H1 (cell line): ENCODE results near the gene PACS1. TPM values are rescaled to one million over a fixed set of nuclear protein-coding genes. Genes with fewer than 3 reads are reported as not detected.

ENCODE experiments used
- CTCF ChIA-PET: fragments of 300-600 bp; sonication (Branson Sonifier 250); formaldehyde crosslinking; loops from one replicate; lab custom pipeline; 2021; ENCODE audit not compliant: partially characterized antibody; lab: Charles Lee
- POLR2A ChIA-PET: fragments of 300-600 bp; sonication (Branson Sonifier 250); formaldehyde crosslinking; loops from one replicate; lab custom pipeline; 2021; ENCODE audit warnings: inconsistent platforms; ENCODE audit not compliant: partially characterized antibody; lab: Charles Lee
- DNase-seq, 2 experiments: peaks; one replicate each; pipeline versions ENCODE4 v3.0.0 to v3.0.0-alpha.2; 2010 to 2022; ENCODE audit warnings: low spot score in 2 of 2, low read depth in 1 of 2, mixed read lengths in 1 of 2
- FAIRE-seq: peaks from 2 replicates; lab custom pipeline; 2011; peaks lifted over from hg19 to GRCh38; lab: Jason Lieb, UNC
- H2AFZ ChIP-seq: 2 replicates; pipeline ENCODE4 v1.8.1; 2012; ENCODE audit warnings: low read length, inconsistent platforms
- H2AK5ac ChIP-seq: 2 replicates; pipeline ENCODE4 v1.6.1; 2013; ENCODE audit warnings: low read depth, low read length
- H2BK120ac ChIP-seq: replicated peaks from 2 replicates; pipeline ENCODE3; 2013; ENCODE audit warnings: low read depth, low read length, inconsistent platforms
- H2BK12ac ChIP-seq: 2 replicates; pipeline ENCODE4 v1.6.1; 2013; ENCODE audit warnings: low read depth, low read length
- H2BK15ac ChIP-seq: 2 replicates; pipeline ENCODE4 v1.6.1; 2013; ENCODE audit warnings: low read length
- H2BK20ac ChIP-seq: 2 replicates; pipeline ENCODE4 v1.6.1; 2013; ENCODE audit warnings: low read length
- H2BK5ac ChIP-seq: 2 replicates; pipeline ENCODE4 v1.6.1; 2013; ENCODE audit warnings: low read depth, low read length
- H3K14ac ChIP-seq: 2 replicates; pipeline ENCODE4 v1.6.1; 2013; ENCODE audit warnings: inconsistent platforms; ENCODE audit not compliant: insufficient read length
- H3K18ac ChIP-seq: 2 replicates; pipeline ENCODE4 v1.6.1; 2013; ENCODE audit warnings: low read length; ENCODE audit errors: extremely low read depth
- H3K23ac ChIP-seq: 2 replicates; pipeline ENCODE4 v1.6.1; 2013; ENCODE audit warnings: inconsistent platforms; ENCODE audit not compliant: insufficient read length
- H3K23me2 ChIP-seq: 2 replicates; pipeline ENCODE4 v1.6.1; 2013; ENCODE audit warnings: low read depth, low read length
- H3K27ac ChIP-seq: 2 replicates; pipeline ENCODE4 v1.6.1; 2011; ENCODE audit warnings: low read depth, low read length, inconsistent platforms
- H3K27me3 ChIP-seq, 4 experiments: replicated peaks in 1 of 4; 1 replicate in 1 of 4; 2 replicates in 3 of 4; pipeline versions ENCODE4 v1.6.1 to v1.8.1; 2011 to 2013; ENCODE audit warnings: low read length in 3 of 4, mild to moderate bottlenecking in 3 of 4, inconsistent platforms in 2 of 4, mixed read lengths in 2 of 4, moderate library complexity in 1 of 4; ENCODE audit not compliant: control insufficient read depth in 3 of 4, insufficient read depth in 3 of 4; ENCODE audit errors: extremely low read depth in 1 of 4
- H3K36me3 ChIP-seq, 4 experiments: 2 replicates each; pipeline versions ENCODE4 v1.6.1 to v1.8.1; 2011 to 2013; ENCODE audit warnings: mild to moderate bottlenecking in 4 of 4, low read length in 3 of 4, moderate library complexity in 2 of 4, control low read depth in 1 of 4, inconsistent platforms in 1 of 4; ENCODE audit not compliant: insufficient read depth in 4 of 4, control insufficient read depth in 2 of 4
- H3K4ac ChIP-seq: replicated peaks from 2 replicates; pipeline ENCODE3; 2013; ENCODE audit warnings: low read length, low read depth, mixed read lengths, inconsistent platforms; ENCODE audit not compliant: insufficient read length
- H3K4me1 ChIP-seq, 4 experiments: replicated peaks in 1 of 4; 1 replicate in 1 of 4; 2 replicates in 3 of 4; pipeline versions ENCODE4 v1.6.1 to v1.8.1; 2011 to 2013; ENCODE audit warnings: low read length in 3 of 4, inconsistent platforms in 2 of 4, mixed read lengths in 1 of 4; ENCODE audit not compliant: insufficient read depth in 4 of 4, control insufficient read depth in 3 of 4
- H3K4me2 ChIP-seq, 2 experiments: 2 replicates each; pipeline versions ENCODE4 v1.6.1 to v1.8.1; 2011 to 2013; ENCODE audit warnings: low read depth in 2 of 2, low read length in 2 of 2, control low read depth in 1 of 2, inconsistent platforms in 1 of 2, mild to moderate bottlenecking in 1 of 2; ENCODE audit not compliant: insufficient read depth in 1 of 2
- H3K4me3 ChIP-seq, 4 experiments: fragments of 200-600, 300-600 bp in 1 of 4; sonication (generic), shearing (Covaris generic), sonication (Bioruptor Twin) in 1 of 4; 2 replicates each; pipeline versions ENCODE4 v1.5.1 to v1.8.1; 2011 to 2016; ENCODE audit warnings: low read length in 4 of 4, low read depth in 3 of 4, control low read depth in 2 of 4, inconsistent platforms in 2 of 4, mild to moderate bottlenecking in 2 of 4, mixed read lengths in 1 of 4, moderate library complexity in 1 of 4; ENCODE audit not compliant: insufficient read depth in 2 of 4; ENCODE audit errors: extremely low read depth in 1 of 4
- H3K56ac ChIP-seq: replicated peaks from 2 replicates; pipeline ENCODE3; 2013; ENCODE audit warnings: low read depth, mild to moderate bottlenecking, mixed read lengths, low read length, inconsistent platforms; ENCODE audit not compliant: insufficient read length
- H3K79me1 ChIP-seq: 2 replicates; pipeline ENCODE4 v1.6.1; 2013; ENCODE audit warnings: low read depth, low read length, control low read depth
- H3K79me2 ChIP-seq, 2 experiments: 2 replicates each; pipeline versions ENCODE4 v1.6.1 to v1.8.1; 2012 to 2013; ENCODE audit warnings: low read length in 2 of 2, mild to moderate bottlenecking in 2 of 2, inconsistent platforms in 1 of 2; ENCODE audit not compliant: insufficient read depth in 2 of 2, control insufficient read depth in 1 of 2
- H3K9ac ChIP-seq, 4 experiments: replicated peaks in 1 of 4; 1 replicate in 1 of 4; 2 replicates in 3 of 4; pipeline versions ENCODE4 v1.6.1 to v1.8.1; 2011 to 2013; ENCODE audit warnings: low read depth in 3 of 4, low read length in 3 of 4, control low read depth in 2 of 4, mild to moderate bottlenecking in 2 of 4, moderate library complexity in 2 of 4, inconsistent platforms in 1 of 4; ENCODE audit errors: extremely low read depth in 1 of 4
- H3K9me3 ChIP-seq, 2 experiments: 2 replicates each; pipeline versions ENCODE4 v1.6.1 to v1.8.1; 2012 to 2013; ENCODE audit warnings: mild to moderate bottlenecking in 2 of 2, moderate library complexity in 2 of 2, control low read depth in 1 of 2, inconsistent platforms in 1 of 2, low read depth in 1 of 2, low read length in 1 of 2, mixed read lengths in 1 of 2; ENCODE audit not compliant: insufficient read depth in 2 of 2
- H4K20me1 ChIP-seq, 2 experiments: replicated peaks in 1 of 2; 2 replicates each; pipeline versions ENCODE3 to v1.8.1; 2011 to 2013; ENCODE audit warnings: inconsistent platforms in 2 of 2, low read length in 2 of 2, mild to moderate bottlenecking in 1 of 2; ENCODE audit not compliant: insufficient read depth in 2 of 2, control insufficient read depth in 1 of 2
- H4K5ac ChIP-seq: 2 replicates; pipeline ENCODE4 v1.6.1; 2013; ENCODE audit warnings: low read length, low read depth, mixed read lengths, inconsistent platforms; ENCODE audit not compliant: insufficient read length
- H4K8ac ChIP-seq: 2 replicates; pipeline ENCODE4 v1.8.0; 2013; ENCODE audit warnings: mild to moderate bottlenecking, moderate library complexity, low read length, inconsistent platforms; ENCODE audit not compliant: insufficient read depth; ENCODE audit errors: extremely low read depth
- H4K91ac ChIP-seq: replicated peaks from 2 replicates; pipeline ENCODE3; 2013; ENCODE audit warnings: low read length, mixed read lengths, inconsistent platforms; ENCODE audit not compliant: insufficient read length
- BCL11A ChIP-seq, 2 experiments: IDR thresholded peaks; one replicate each; pipeline ENCODE4 v1.6.1; 2011; ENCODE audit warnings: low read depth in 2 of 2, low read length in 2 of 2, mild to moderate bottlenecking in 2 of 2
- CBX8 ChIP-seq: fragments of 300-800, 300-1000 bp; sonication (generic); IDR thresholded peaks from 2 replicates; pipeline ENCODE4 v1.7.1; 2016; ENCODE audit warnings: low read depth, low read length, borderline replicate concordance
- CEBPB ChIP-seq: IDR thresholded peaks from 2 replicates; pipeline ENCODE4 v1.6.1; 2012; ENCODE audit warnings: low read depth, low read length
- E2F6 ChIP-seq: IDR thresholded peaks from 2 replicates; pipeline ENCODE4 v1.6.1; 2012; ENCODE audit warnings: inconsistent platforms
- EZH2 ChIP-seq: fragments of 200-600 bp; sonication (generic); IDR thresholded peaks from 2 replicates; pipeline ENCODE4 v1.7.1; 2012; ENCODE audit warnings: low read depth, mild to moderate bottlenecking, moderate library complexity, low read length, inconsistent platforms; ENCODE audit not compliant: severe bottlenecking
- PHF8 ChIP-seq: fragments of 200-600 bp; sonication (generic); conservative IDR thresholded peaks from 2 replicates; pipeline ENCODE4 v1.7.1; 2012; ENCODE audit warnings: low read depth, mild to moderate bottlenecking, inconsistent platforms, low read length, moderate library complexity
- POLR2A ChIP-seq, 2 experiments: IDR thresholded peaks; 1 replicate in 1 of 2; 2 replicates in 1 of 2; pipeline ENCODE4 v1.6.1; 2011; ENCODE audit warnings: low read depth in 2 of 2, low read length in 2 of 2, mild to moderate bottlenecking in 2 of 2; ENCODE audit errors: control extremely low read depth in 1 of 2
- RNF2 ChIP-seq: fragments of 200-900, 300-1000 bp; sonication (generic); IDR thresholded peaks from 2 replicates; pipeline ENCODE4 v1.7.1; 2016; ENCODE audit warnings: borderline replicate concordance, low read depth, mild to moderate bottlenecking, antibody characterized with exemption, low read length; ENCODE audit not compliant: poor library complexity, severe bottlenecking; ENCODE audit errors: missing control alignments
- SIX5 ChIP-seq: IDR thresholded peaks from 2 replicates; pipeline ENCODE4 v1.6.1; 2011; ENCODE audit warnings: mild to moderate bottlenecking, low read depth, low read length
- SP1 ChIP-seq: IDR thresholded peaks from 2 replicates; pipeline ENCODE4 v1.6.1; 2011; ENCODE audit warnings: low read depth, low read length
- SP2 ChIP-seq: IDR thresholded peaks from 2 replicates; pipeline ENCODE4 v1.6.1; 2012; ENCODE audit warnings: mild to moderate bottlenecking, low read length, inconsistent platforms
- WGBS, 2 experiments: shearing (Covaris generic) in 1 of 2; methylation state at CpG; one replicate each; pipeline versions ENCODE4 v1.1.6 to v1.1.7; 2013 to 2015; ENCODE audit warnings: low lambda C conversion rate in 2 of 2, mixed read lengths in 2 of 2, inconsistent platforms in 1 of 2, low coverage in 1 of 2, missing lambda C conversion rate in 1 of 2; ENCODE audit not compliant: insufficient replicate concordance in 2 of 2, insufficient coverage in 1 of 2, insufficient read length in 1 of 2; ENCODE audit errors: extremely low coverage in 1 of 2, missing lambda C conversion rate in 1 of 2; 5-methylcytosine and 5-hydroxymethylcytosine counted together
- polyA plus RNA-seq, 7 experiments: library from polyadenylated mRNA; depleted of rRNA in 3 of 7; stranded (reverse) in 5 of 7; unstranded in 2 of 7; fragments of >200 nt in 5 of 7; fragments of 200-250 nt in 2 of 7; gene quantifications; 1 replicate in 5 of 7; 2 replicates in 1 of 7; 4 replicates in 1 of 7; pipeline versions ENCODE4 v1.2.1 to v1.2.3, GENCODE V29; 2011 to 2013; ENCODE audit warnings: missing spikeins in 2 of 7, mixed read lengths in 2 of 7
- total RNA-seq: library from RNA; stranded (reverse); fragmentation: NEBNext Ultra II Directional; extraction: Animal tissue kit (Norgen Biotek cat#: 25700); gene quantifications from 2 replicates; pipeline ENCODE4 v1.2.1, GENCODE V29; 2021

The PACS1 gene
- total and polyA plus RNA-seq, 2 of the 8 experiments (the other 6 are each of a cell fraction or from before 2014, with no cell fraction given) = 11.5 to 36.0 TPM

GRCh38 chr11:66274219-66274618 lies 204.1 kb downstream of the PACS1 start:
- Histone ChIP-seq H2AFZ (no peak overlapping the region), H3K79me1 (peaks cover 6% of the 10 kb centered on the region; the same call in 1 of the 2 replicates), H3K4me2 (no peak overlapping the region), H2BK15ac (no peak overlapping the region), H4K8ac (no peak overlapping the region), H3K9me3 (no peaks in the 10 kb centered on the region), H3K56ac (no peak overlapping the region), H4K5ac (no peak overlapping the region), H2AK5ac (no peak overlapping the region), H3K27ac (no peak overlapping the region), H3K4me1 (peaks cover 0 to 8% (median 3%) of the 10 kb centered on the region in 4 experiments; a peak in 5 of 7 replicates), H2BK12ac (no peak overlapping the region), H2BK20ac (no peak overlapping the region), H3K36me3 (peaks cover 4 to 32% (median 15%) of the 10 kb centered on the region in 4 experiments), H3K9ac (no peak overlapping the region), H3K14ac (no peak overlapping the region), H3K23me2 (peaks cover 5% of the 10 kb centered on the region), H4K91ac (no peak overlapping the region), H2BK120ac (no peak overlapping the region), H3K4ac (no peak overlapping the region), H3K23ac (no peak overlapping the region), H3K18ac (no peak overlapping the region), H4K20me1 (peaks cover 0 to 4% of the 10 kb centered on the region in 2 experiments), H3K27me3 (0 out of 7 replicates have a peak, but pooled peaks cover 0 to 2% (median under 1%) of the 10 kb centered on the region in 4 experiments), H3K79me2 (peaks cover 0 to 13% of the 10 kb centered on the region in 2 experiments; a peak in 2 of 4 replicates), H3K4me3 (no peak overlapping the region), H2BK5ac (no peak overlapping the region)
- 89% methylated on average over 1 of the region's 1 CpG; no CpG with 5 or more reads in 1 of the 2 experiments for WGBS, 2 experiments
- POLR2A ChIA-PET = interaction anchor here (0.6 kb wide), 1 partner anchor 764 kb away, joined by 3 read pairs; no protein-coding TSS in a partner anchor
- DNase-seq (no peak), FAIRE-seq (no peak)
- CTCF ChIA-PET = interaction anchor here (0.8 to 1.5 kb wide), 2 partner anchors 39 to 52 kb away, joined by 4 read pairs; no protein-coding TSS in a partner anchor
- TF ChIP-seq BCL11A (IDR thresholded peaks at IDR 0.05; ENCODE audit: low read depth in 2 of 2, low read length in 2 of 2) = no peak
- TF ChIP-seq EZH2 = no peak
- no peak for TF ChIP-seq CBX8
- no peak for TF ChIP-seq SP2
- no peak for TF ChIP-seq SIX5
- no peak for TF ChIP-seq POLR2A (IDR thresholded peaks at IDR 0.05; ENCODE audit: control extremely low read depth in 1 of 2, low read depth in 2 of 2, low read length in 2 of 2)
- no peak for TF ChIP-seq CEBPB
- TF ChIP-seq E2F6 = no peak
- no peak for TF ChIP-seq PHF8
- TF ChIP-seq RNF2 = no peak
- no peak for TF ChIP-seq SP1
